ENCODE data around the gene MDH2.
"Not testable (repeated sequence)": the region's sequence is repeated elsewhere in the genome, so short reads cannot be mapped to it uniquely, and the experiment has no call there.

Gene MDH2

GRCh38 chr7:76101693-76102437 lies 54.0 kb downstream of the MDH2 start:
- not testable (repeated sequence) for H3K4me3 ChIP-seq (ENCODE audit: low read depth, low read length); DNase-seq (ENCODE audit: low read depth)

DNA sequence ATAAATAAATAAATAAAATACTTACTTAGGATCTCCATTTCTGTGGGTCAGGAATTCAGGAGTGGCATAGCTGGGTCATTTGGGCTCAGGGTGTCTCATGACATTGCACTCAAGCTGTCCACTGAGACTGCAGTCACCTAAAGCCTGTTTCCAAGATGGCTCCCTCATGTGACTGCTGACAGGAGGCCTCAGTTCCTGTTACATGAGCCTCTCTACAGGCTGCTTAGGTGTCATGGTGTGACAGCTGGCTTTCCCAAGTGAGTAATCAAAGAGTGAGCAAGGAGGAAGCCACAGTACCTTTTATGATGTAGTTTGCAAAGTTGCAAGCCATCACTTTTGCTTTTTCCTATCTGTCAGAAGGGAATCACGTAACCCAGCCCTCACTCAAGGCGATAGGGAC lies 55.9 kb downstream of the MDH2 start:
- DNase-seq (ENCODE audit: low read depth) = not testable (repeated sequence)

DNA sequence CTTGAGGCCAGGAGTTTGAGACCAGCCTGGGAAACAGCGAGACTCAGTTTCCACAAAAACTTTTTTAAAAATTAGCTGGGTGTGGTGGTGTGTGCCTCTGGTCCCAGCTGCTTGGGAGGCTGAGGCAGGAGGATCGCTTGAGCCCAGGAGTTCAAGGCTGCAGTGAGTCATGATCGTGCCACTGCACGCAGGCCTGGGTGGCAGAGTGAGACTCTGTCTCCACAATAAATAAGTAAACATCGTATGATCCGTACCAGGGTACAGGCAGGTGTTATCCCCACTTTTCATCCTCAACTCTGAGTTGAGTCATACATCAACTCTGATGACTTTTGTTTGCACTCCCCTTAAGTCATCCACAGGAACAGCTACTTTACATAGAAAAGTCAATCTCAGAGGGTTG lies 58.2 kb downstream of the MDH2 start:
- not testable (repeated sequence) for DNase-seq (ENCODE audit: low read depth)

More for the DNA sequence above, 55.9 kb downstream of the MDH2 start:
- not testable (repeated sequence) for H3K4me3 ChIP-seq (ENCODE audit: low read depth, low read length)

GRCh38 chr7:76106893-76107292 lies 59.0 kb downstream of the MDH2 start:
- H3K4me3 ChIP-seq (ENCODE audit: low read depth, low read length) = no peak overlapping the region
- DNase-seq (ENCODE audit: low read depth) = no peak

More for the DNA sequence above, 58.2 kb downstream of the MDH2 start:
- H3K4me3 ChIP-seq (ENCODE audit: low read depth, low read length) = not testable (repeated sequence)

- no peak overlapping the region for H3K4me3 ChIP-seq (ENCODE audit: low read depth, low read length)
- no peak for DNase-seq (ENCODE audit: low read depth)
Measured at GRCh38 chr7:76108540-76109233, 60.8 kb downstream of the MDH2 start.

GRCh38 chr7:76113042-76113630 lies 65.2 kb downstream of the MDH2 start:
- not testable (repeated sequence) for DNase-seq (ENCODE audit: low read depth); H3K4me3 ChIP-seq (ENCODE audit: low read depth, low read length)

- DNase-seq (ENCODE audit: low read depth); H3K4me3 ChIP-seq (ENCODE audit: low read depth, low read length): not testable (repeated sequence)
Measured at GRCh38 chr7:76114742-76115141, 66.8 kb downstream of the MDH2 start.
